HEK293 (cell line): ENCODE results near the gene SLC35D1.

Experiments used
- BCL11A ChIP-seq: fragments of 450-650 bp; formaldehyde crosslinking; IDR thresholded peaks from 2 replicates; pipeline ENCODE4 v1.5.1; 2016; ENCODE audit warnings: low read depth, missing biosample characterization, missing genetic modification characterization
- CTCF ChIP-seq: fragments of 450-650 bp; formaldehyde crosslinking; IDR thresholded peaks from 2 replicates; pipeline ENCODE4 v1.5.1; 2016; ENCODE audit warnings: missing biosample characterization, missing genetic modification characterization
- GLIS2 ChIP-seq: fragments of 450-650 bp; formaldehyde crosslinking; IDR thresholded peaks from 2 replicates; pipeline ENCODE4 v1.5.1; 2016; ENCODE audit warnings: missing biosample characterization, missing genetic modification characterization
- KLF1 ChIP-seq: fragments of 450-650 bp; formaldehyde crosslinking; IDR thresholded peaks from 2 replicates; pipeline ENCODE4 v1.5.1; 2016; ENCODE audit warnings: missing biosample characterization, missing genetic modification characterization
- PBX3 ChIP-seq: sonication (generic); formaldehyde crosslinking; IDR thresholded peaks from 2 replicates; pipeline ENCODE4 v1.8.1; 2022; ENCODE audit warnings: mild to moderate bottlenecking, moderate library complexity, missing genetic modification reagents
- REST ChIP-seq: fragments of 450-650 bp; formaldehyde crosslinking; IDR thresholded peaks from 2 replicates; pipeline ENCODE4 v1.5.1; 2016; ENCODE audit warnings: missing biosample characterization, missing genetic modification characterization
- SP7 ChIP-seq: fragments of 450-650 bp; formaldehyde crosslinking; IDR thresholded peaks from 2 replicates; pipeline ENCODE4 v1.5.1; 2016; ENCODE audit warnings: missing biosample characterization, missing genetic modification characterization
- TCF7L2 ChIP-seq: IDR thresholded peaks from 2 replicates; pipeline ENCODE4 v1.6.1; 2011; ENCODE audit warnings: low read depth, mild to moderate bottlenecking, inconsistent platforms, low read length, moderate library complexity, borderline replicate concordance
- TRIM28 ChIP-seq: IDR thresholded peaks from 2 replicates; pipeline ENCODE4 v1.6.1; 2011; ENCODE audit warnings: low read length, control low read depth, borderline replicate concordance
- ZBTB49 ChIP-seq: fragments of 450-650 bp; formaldehyde crosslinking; IDR thresholded peaks from 2 replicates; pipeline ENCODE4 v1.5.1; 2016; ENCODE audit warnings: missing biosample characterization, missing genetic modification characterization, low read depth
- ZNF157 ChIP-seq: fragments of 450-650 bp; formaldehyde crosslinking; IDR thresholded peaks from 2 replicates; pipeline ENCODE4 v1.5.1; 2016; ENCODE audit warnings: missing biosample characterization, missing genetic modification characterization

- no peak for TF ChIP-seq CTCF (tag by site-specific recombination)
- TF ChIP-seq KLF1: no peak
- TF ChIP-seq BCL11A (tag by site-specific recombination): no peak
- no peak for TF ChIP-seq REST (tag by site-specific recombination)
- no peak for TF ChIP-seq ZNF157
- no peak for TF ChIP-seq TRIM28
- no peak for TF ChIP-seq GLIS2 (tag by site-specific recombination)
- no peak for TF ChIP-seq SP7
- no peak for TF ChIP-seq TCF7L2
- TF ChIP-seq ZBTB49 (tag by site-specific recombination): no peak
- TF ChIP-seq PBX3 (CRISPR knock-in tag): no peak
Observed at GRCh38 chr1:67094191-67094590, 40.2 kb upstream of the SLC35D1 start.
